Gastrocnemius medialis (tissue), 4 donors: Measurements from ENCODE around the gene UGT1A3. TPM values are rescaled to one million over a fixed set of nuclear protein-coding genes. Genes with fewer than 3 reads are reported as not detected.
"Not testable (repeated sequence)": the region's sequence is repeated elsewhere in the genome, so short reads cannot be mapped to it uniquely, and the experiment has no call there.

Source experiments
- ATAC-seq, 2 donors: fragments of 150-250 bp; one replicate each; pipeline ENCODE4 v1.9.1; 2016
- DNase-seq, 2 donors: peaks; one replicate each; pipeline ENCODE4 v3.0.0-alpha.2; 2019
- H3K27ac ChIP-seq, 4 donors: fragments of 200-600 bp; sonication (generic); 1 replicate in 1 of 4; 2 replicates in 3 of 4; pipeline ENCODE4 v1.5.1; 2016 to 2018; ENCODE audit warnings: mild to moderate bottlenecking in 2 of 4, moderate library complexity in 1 of 4
- H3K27me3 ChIP-seq, 3 donors: fragments of 200-600 bp; sonication (generic) in 2 of 3; 1 replicate in 1 of 3; 2 replicates in 2 of 3; pipeline versions ENCODE4 v1.5.1 to v1.6.0; 2016 to 2019; ENCODE audit warnings: mild to moderate bottlenecking in 1 of 3, moderate library complexity in 1 of 3
- H3K36me3 ChIP-seq, 2 donors: fragments of 200-600 bp; sonication (generic) in 1 of 2; one replicate each; pipeline ENCODE4 v1.5.1; 2017 to 2018
- H3K4me1 ChIP-seq, 2 donors: fragments of 200-600 bp; sonication (generic) in 1 of 2; one replicate each; pipeline ENCODE4 v1.5.1; 2016 to 2017; ENCODE audit warnings: mild to moderate bottlenecking in 2 of 2
- H3K4me3 ChIP-seq, 4 donors: fragments of 200-600 bp; sonication (generic) in 3 of 4; 1 replicate in 1 of 4; 2 replicates in 3 of 4; pipeline ENCODE4 v1.5.1; 2016 to 2019; ENCODE audit warnings: mild to moderate bottlenecking in 2 of 4
- H3K9me3 ChIP-seq, 3 donors: fragments of 200-600 bp; sonication (generic) in 2 of 3; 1 replicate in 1 of 3; 2 replicates in 2 of 3; pipeline ENCODE4 v1.5.1; 2016 to 2019
- POLR2A ChIP-seq, 2 donors: fragments of 450-650 bp; IDR thresholded peaks; one replicate each; pipeline ENCODE4 v1.6.1; 2017; ENCODE audit warnings: antibody characterized with exemption in 2 of 2, mild to moderate bottlenecking in 2 of 2, moderate library complexity in 2 of 2
- in situ Hi-C, 4 donors: fragments of 200-750 bp; cut with MboI; loops; one replicate each; pipeline versions ENCODE4 v1.15.0 to v1.8.0; 2017; ENCODE audit warnings: low sequenced_read_pairs in 4 of 4
- intact Hi-C: fragments of 100-400 bp; cut with DNase I; formaldehyde crosslinking; loops from one replicate; pipeline ENCODE4 v1.15.1; 2023; ENCODE audit warnings: low total_unique reads
- total RNA-seq, 4 donors: library from RNA; depleted of rRNA; stranded (reverse); fragments of >200 nt; gene quantifications; one replicate each; pipeline versions ENCODE4 v1.1.0 to v1.2.3, GENCODE V29; 2016
- TF ChIP-seq, protein P1 (sequence below), 5 experiments: fragments of 450-650 bp in 3 of 5; fragments of 200-600 bp in 2 of 5; sonication (generic) in 2 of 5; IDR thresholded peaks in 4 of 5; conservative IDR thresholded peaks in 1 of 5; 1 replicate in 4 of 5; 2 replicates in 1 of 5; pipeline ENCODE4 v1.5.1; 2016 to 2019; ENCODE audit warnings: antibody characterized with exemption in 5 of 5, mild to moderate bottlenecking in 3 of 5, moderate library complexity in 3 of 5

The UGT1A3 gene
- total RNA-seq, 4 donors from 2014 or later, result 0.16 TPM; not detected in 3

DNA sequence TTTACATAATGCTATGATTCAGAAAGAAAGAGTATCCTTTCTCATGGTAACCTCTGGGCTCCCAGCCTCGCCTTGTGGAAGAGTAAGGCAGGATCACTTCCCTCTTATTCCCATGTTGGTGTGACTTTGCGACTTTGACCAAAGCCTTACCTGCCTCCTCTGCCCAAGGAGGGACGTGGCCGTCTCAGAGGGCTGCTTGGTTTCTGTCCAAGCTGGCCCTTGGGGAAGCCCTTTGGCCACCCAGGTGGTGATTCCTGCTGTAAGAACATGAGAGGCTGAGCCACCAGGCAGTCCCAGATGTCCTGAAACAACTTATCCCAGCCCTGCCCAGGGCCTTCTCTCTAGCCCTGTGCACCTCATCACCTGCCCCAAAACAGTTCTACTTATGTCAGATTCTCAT, 30.1 kb upstream of the UGT1A3 start:
- no peak for DNase-seq
- TF ChIP-seq POLR2A (IDR thresholded peaks at IDR 0.05), result no peak
- TF ChIP-seq, protein P1, sequence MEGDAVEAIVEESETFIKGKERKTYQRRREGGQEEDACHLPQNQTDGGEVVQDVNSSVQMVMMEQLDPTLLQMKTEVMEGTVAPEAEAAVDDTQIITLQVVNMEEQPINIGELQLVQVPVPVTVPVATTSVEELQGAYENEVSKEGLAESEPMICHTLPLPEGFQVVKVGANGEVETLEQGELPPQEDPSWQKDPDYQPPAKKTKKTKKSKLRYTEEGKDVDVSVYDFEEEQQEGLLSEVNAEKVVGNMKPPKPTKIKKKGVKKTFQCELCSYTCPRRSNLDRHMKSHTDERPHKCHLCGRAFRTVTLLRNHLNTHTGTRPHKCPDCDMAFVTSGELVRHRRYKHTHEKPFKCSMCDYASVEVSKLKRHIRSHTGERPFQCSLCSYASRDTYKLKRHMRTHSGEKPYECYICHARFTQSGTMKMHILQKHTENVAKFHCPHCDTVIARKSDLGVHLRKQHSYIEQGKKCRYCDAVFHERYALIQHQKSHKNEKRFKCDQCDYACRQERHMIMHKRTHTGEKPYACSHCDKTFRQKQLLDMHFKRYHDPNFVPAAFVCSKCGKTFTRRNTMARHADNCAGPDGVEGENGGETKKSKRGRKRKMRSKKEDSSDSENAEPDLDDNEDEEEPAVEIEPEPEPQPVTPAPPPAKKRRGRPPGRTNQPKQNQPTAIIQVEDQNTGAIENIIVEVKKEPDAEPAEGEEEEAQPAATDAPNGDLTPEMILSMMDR (IDR thresholded peaks at IDR 0.05 in 4 of 5, conservative IDR thresholded peaks at IDR 0.05 in 1 of 5), result no peak

DNA sequence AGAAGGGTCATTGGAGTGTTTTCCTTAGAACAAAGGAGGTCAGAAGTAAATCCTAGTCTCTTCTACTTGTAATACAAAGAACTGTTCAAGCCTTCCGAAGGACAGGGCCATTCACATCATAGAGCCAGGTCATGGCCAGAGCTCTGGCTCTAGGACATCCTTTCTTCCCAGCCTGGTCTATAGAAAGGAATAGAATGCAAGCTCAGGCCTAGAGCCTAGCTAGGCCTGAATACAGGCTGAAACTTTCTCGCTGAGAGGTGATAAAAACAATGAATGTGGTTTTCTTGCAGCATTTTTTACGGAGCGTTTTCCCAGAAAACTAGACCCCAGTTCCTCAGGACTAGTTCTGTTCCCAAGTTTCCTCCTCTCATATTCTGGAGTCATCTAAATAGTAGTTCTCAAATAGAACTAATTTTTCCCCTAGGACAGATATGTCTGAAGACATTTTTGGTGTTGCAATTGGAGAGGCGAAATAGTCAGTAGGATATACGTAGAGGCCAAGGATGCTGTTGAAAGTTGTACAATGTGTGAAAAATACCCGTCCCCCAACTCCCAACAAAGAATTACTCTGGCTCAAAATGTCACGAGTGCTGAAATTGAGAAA, 29.3 kb upstream of the UGT1A3 start:
- in situ Hi-C loops, result no loop called here

More for the DNA sequence above, 30.1 kb upstream of the UGT1A3 start:
- no peaks in the 10 kb centered on the region for H3K27me3 ChIP-seq
- no peak overlapping the region for H3K27ac ChIP-seq
- H3K9me3 ChIP-seq, result no peaks in the 10 kb centered on the region
- ATAC-seq, result no peak
- no peaks in the 10 kb centered on the region for H3K4me1 ChIP-seq
- H3K36me3 ChIP-seq, result no peaks in the 10 kb centered on the region
- in situ Hi-C loops, result no loop called here
- intact Hi-C loops, result no loop called here
- no peak overlapping the region for H3K4me3 ChIP-seq

DNA sequence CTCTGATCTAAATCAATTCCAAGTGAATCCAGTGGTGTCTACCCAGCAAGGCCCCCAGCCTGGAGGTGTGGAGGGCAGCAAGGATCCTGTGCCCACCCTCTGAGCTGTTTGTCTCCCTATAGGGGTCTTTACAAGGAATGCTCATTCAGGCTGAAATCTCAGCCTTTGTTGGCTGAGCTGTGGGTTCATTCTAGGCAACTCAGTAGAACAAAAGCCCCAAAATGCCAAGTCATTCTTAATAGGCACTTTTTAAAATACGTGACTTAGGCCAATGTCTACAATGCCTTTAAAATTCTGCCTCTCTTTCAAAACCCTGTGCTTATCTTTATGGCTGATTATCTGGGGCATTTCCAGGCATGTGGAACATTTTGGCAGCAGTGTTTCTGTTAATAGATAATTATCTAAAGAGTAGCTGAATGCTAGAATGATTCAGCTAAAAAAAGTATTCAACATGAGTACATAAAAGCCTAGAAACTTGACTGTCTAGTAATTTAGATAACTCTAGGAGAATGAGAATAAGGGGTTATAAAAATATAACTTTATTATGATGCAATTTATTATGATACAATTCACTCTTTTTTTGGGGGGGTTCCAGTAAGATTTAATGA, 28.7 kb upstream of the UGT1A3 start:
- ATAC-seq (no peak), DNase-seq (no peak)
- in situ Hi-C loops, result no loop called here
- TF ChIP-seq, protein P1 (IDR thresholded peaks at IDR 0.05 in 4 of 5, conservative IDR thresholded peaks at IDR 0.05 in 1 of 5), result no peak
- no peak for TF ChIP-seq POLR2A (IDR thresholded peaks at IDR 0.05)
- Histone ChIP-seq H3K36me3 (no peaks in the 10 kb centered on the region), H3K27me3 (no peaks in the 10 kb centered on the region), H3K4me1 (no peaks in the 10 kb centered on the region), H3K27ac (no peak overlapping the region), H3K4me3 (no peak overlapping the region), H3K9me3 (no peaks in the 10 kb centered on the region)
- intact Hi-C loops, result no loop called here

More for the DNA sequence above, 29.3 kb upstream of the UGT1A3 start:
- DNase-seq (no peak), ATAC-seq (no peak)
- intact Hi-C loops, result no loop called here
- Histone ChIP-seq H3K4me1 (no peaks in the 10 kb centered on the region), H3K27me3 (no peaks in the 10 kb centered on the region), H3K36me3 (no peaks in the 10 kb centered on the region), H3K9me3 (no peaks in the 10 kb centered on the region), H3K4me3 (no peak overlapping the region), H3K27ac (no peak overlapping the region)
- TF ChIP-seq, protein P1 (IDR thresholded peaks at IDR 0.05 in 4 of 5, conservative IDR thresholded peaks at IDR 0.05 in 1 of 5), result no peak
- no peak for TF ChIP-seq POLR2A (IDR thresholded peaks at IDR 0.05)

DNA sequence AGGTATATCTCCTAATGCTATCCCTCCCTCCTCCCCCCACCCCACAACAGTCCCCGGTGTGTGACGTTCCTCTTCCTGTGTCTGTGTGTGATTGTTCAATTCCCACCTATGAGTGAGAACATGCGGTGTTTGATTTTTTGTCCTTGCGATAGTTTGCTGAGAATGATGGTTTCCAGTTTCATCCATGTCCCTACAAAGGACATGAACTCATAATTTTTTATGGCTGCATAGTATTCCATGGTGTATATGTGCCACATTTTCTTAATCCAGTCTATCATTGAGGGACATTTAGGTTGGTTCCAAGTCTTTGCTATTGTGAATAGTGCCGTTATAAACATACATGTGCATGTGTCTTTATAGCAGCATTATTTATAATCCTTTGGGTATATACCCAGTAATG, 28.0 kb upstream of the UGT1A3 start:
- H3K9me3 ChIP-seq, DNase-seq, H3K27ac ChIP-seq, in situ Hi-C loops, H3K36me3 ChIP-seq, H3K4me3 ChIP-seq, H3K4me1 ChIP-seq, H3K27me3 ChIP-seq, intact Hi-C loops, ATAC-seq: not testable (repeated sequence)

DNA sequence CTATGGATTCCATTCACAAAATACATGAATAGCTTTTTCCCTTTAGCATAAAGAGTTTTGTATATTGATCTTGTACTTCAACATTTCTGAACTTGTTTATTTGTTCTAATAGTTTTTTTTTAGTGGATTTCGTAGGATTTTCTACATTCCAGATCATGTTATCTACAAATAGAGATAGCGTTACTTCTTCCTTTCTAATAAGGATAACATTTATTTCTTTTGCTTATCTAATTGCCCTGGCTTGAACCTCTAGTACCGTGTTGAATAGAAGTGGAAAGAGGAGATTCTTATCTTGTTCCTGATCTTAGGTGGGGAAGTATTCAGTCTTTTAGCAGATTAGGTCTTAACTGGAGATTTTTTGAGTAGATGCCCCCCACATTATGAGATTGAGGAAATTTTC, 26.6 kb upstream of the UGT1A3 start:
- intact Hi-C loops, result no loop called here
- no peaks in the 10 kb centered on the region for H3K27me3 ChIP-seq
- DNase-seq (no peak), ATAC-seq (no peak)
- TF ChIP-seq POLR2A (IDR thresholded peaks at IDR 0.05), result no peak
- TF ChIP-seq, protein P1 (IDR thresholded peaks at IDR 0.05 in 4 of 5, conservative IDR thresholded peaks at IDR 0.05 in 1 of 5), result no peak
- no peaks in the 10 kb centered on the region for H3K9me3 ChIP-seq
- H3K27ac ChIP-seq, result no peak overlapping the region
- H3K36me3 ChIP-seq, result no peaks in the 10 kb centered on the region
- no peak overlapping the region for H3K4me3 ChIP-seq
- in situ Hi-C loops, result no loop called here
- H3K4me1 ChIP-seq, result no peaks in the 10 kb centered on the region
